HCT116 (cell line): ENCODE results near the gene TAOK3. TPM values are rescaled to one million over a fixed set of nuclear protein-coding genes. Genes with fewer than 3 reads are reported as not detected.

ENCODE experiments used
- ATAC-seq: fragments of 200-7000 bp; cut with Tn5 transposase; 2 replicates; pipeline ENCODE4 v1.9.1; 2020; ENCODE audit warnings: mild to moderate bottlenecking, moderate library complexity
- BruUV-seq: library from RNA; stranded (reverse); fragments of 400-500 nt; replicated peaks from 2 replicates; lab custom pipeline; 2021; lab: Mats Ljungman, UMichigan
- CTCF ChIA-PET: fragments of 300-600 bp; sonication (Branson Sonifier 250); formaldehyde crosslinking; loops from one replicate; lab custom pipeline; 2021; ENCODE audit warnings: antibody characterized with exemption; lab: Charles Lee
- POLR2A ChIA-PET: fragments of 300-600, 350-600 bp; sonication (Branson Sonifier 250); formaldehyde crosslinking; loops from one replicate; lab custom pipeline; 2021; ENCODE audit warnings: antibody characterized with exemption; lab: Charles Lee
- RAD21 ChIA-PET, 2 experiments: fragments of 300-600 bp; sonication (Branson Sonifier 250); formaldehyde crosslinking; loops; one replicate each; lab custom pipeline; 2023; ENCODE audit warnings: low total read pairs in 2 of 2; ENCODE audit not compliant: uncharacterized antibody in 2 of 2, unreplicated experiment in 2 of 2, low non-redundant PET in 1 of 2; lab: Charles Lee
- DNase-seq: peaks from one replicate; pipeline ENCODE4 v3.0.0-alpha.2; 2010; ENCODE audit warnings: low read depth, low spot score
- H2AFZ ChIP-seq: fragments of 200-600 bp; shearing (Covaris generic), sonication (generic); 2 replicates; pipeline ENCODE4 v1.6.1; 2017; ENCODE audit warnings: low read depth, mixed run types, mixed read lengths, antibody characterized with exemption, low read length; ENCODE audit not compliant: poor library complexity, severe bottlenecking
- H3K27ac ChIP-seq: 2 replicates; pipeline ENCODE4 v1.5.1; 2012; ENCODE audit warnings: low read depth, low read length
- H3K27me3 ChIP-seq: fragments of 200-600 bp; sonication (generic); 2 replicates; pipeline ENCODE4 v1.6.1; 2016; ENCODE audit warnings: mixed run types, low read length, mixed read lengths; ENCODE audit not compliant: insufficient read depth
- H3K36me3 ChIP-seq, 2 experiments: fragments of 200-500 bp in 1 of 2; fragments of 200-600 bp in 1 of 2; sonication (Bioruptor generic) in 1 of 2; sonication (generic) in 1 of 2; 2 replicates each; pipeline versions ENCODE4 v1.5.1 to v1.6.1; 2014 to 2016; ENCODE audit warnings: low read length in 2 of 2, inconsistent platforms in 1 of 2, mixed read lengths in 1 of 2, mixed run types in 1 of 2; ENCODE audit not compliant: insufficient read depth in 2 of 2, control insufficient read depth in 1 of 2
- H3K4me1 ChIP-seq, 2 experiments: fragments of 200-600 bp in 1 of 2; sonication (generic) in 1 of 2; 2 replicates each; pipeline versions ENCODE4 v1.5.1 to v1.6.1; 2012 to 2017; ENCODE audit warnings: low read length in 2 of 2, inconsistent platforms in 1 of 2, mild to moderate bottlenecking in 1 of 2, mixed read lengths in 1 of 2, mixed run types in 1 of 2, moderate library complexity in 1 of 2; ENCODE audit not compliant: insufficient read depth in 2 of 2, control insufficient read depth in 1 of 2
- H3K4me2 ChIP-seq: fragments of 200-600 bp; sonication (generic); 2 replicates; pipeline ENCODE4 v1.6.1; 2017; ENCODE audit warnings: mixed run types, low read length, mixed read lengths
- H3K4me3 ChIP-seq, 2 experiments: fragments of 200-600 bp in 1 of 2; sonication (generic) in 1 of 2; replicated peaks in 1 of 2; 2 replicates each; pipeline ENCODE4 v1.5.1; 2011 to 2016; ENCODE audit warnings: low read length in 2 of 2, control low read depth in 1 of 2, low read depth in 1 of 2, mild to moderate bottlenecking in 1 of 2, mixed read lengths in 1 of 2, mixed run types in 1 of 2
- H3K79me2 ChIP-seq: fragments of 200-600 bp; sonication (generic); 2 replicates; pipeline ENCODE4 v1.6.1; 2017; ENCODE audit warnings: mild to moderate bottlenecking, mixed run types, low read length, moderate library complexity, mixed read lengths; ENCODE audit not compliant: insufficient read depth
- H3K9ac ChIP-seq: fragments of 200-600 bp; sonication (generic); 2 replicates; pipeline ENCODE4 v1.6.1; 2016; ENCODE audit warnings: low read length, mixed read lengths
- H3K9me2 ChIP-seq: fragments of 200-600 bp; sonication (generic), shearing (Covaris generic); 2 replicates; pipeline ENCODE4 v1.6.1; 2017; ENCODE audit warnings: mixed run types, mild to moderate bottlenecking, moderate library complexity; ENCODE audit not compliant: insufficient read depth
- H3K9me3 ChIP-seq, 2 experiments: fragments of 200-500 bp in 1 of 2; fragments of 200-600 bp in 1 of 2; sonication (Bioruptor generic) in 1 of 2; sonication (generic) in 1 of 2; 2 replicates each; pipeline ENCODE4 v1.6.1; 2014 to 2017; ENCODE audit warnings: low read length in 2 of 2, mixed read lengths in 2 of 2, inconsistent platforms in 1 of 2, low read depth in 1 of 2, mild to moderate bottlenecking in 1 of 2, mixed run types in 1 of 2, moderate library complexity in 1 of 2; ENCODE audit not compliant: control insufficient read depth in 1 of 2, insufficient read depth in 1 of 2
- H4K20me1 ChIP-seq: fragments of 200-600 bp; sonication (generic), shearing (Covaris generic); 2 replicates; pipeline ENCODE4 v1.6.1; 2017; ENCODE audit warnings: mixed run types, mild to moderate bottlenecking, moderate library complexity; ENCODE audit not compliant: insufficient read depth
- CBX3 ChIP-seq: IDR thresholded peaks from 2 replicates; pipeline ENCODE4 v1.6.1; 2012; ENCODE audit warnings: low read depth
- CEBPB ChIP-seq: IDR thresholded peaks from 2 replicates; pipeline ENCODE4 v1.6.1; 2012; ENCODE audit warnings: low read depth
- EGR1 ChIP-seq: IDR thresholded peaks from 2 replicates; pipeline ENCODE4 v1.6.1; 2012; ENCODE audit warnings: low read depth
- ELF1 ChIP-seq: IDR thresholded peaks from 2 replicates; pipeline ENCODE4 v1.6.1; 2012; ENCODE audit warnings: low read depth, borderline replicate concordance
- EZH2 ChIP-seq: fragments of 200-600 bp; sonication (generic); IDR thresholded peaks from 2 replicates; pipeline ENCODE4 v1.6.1; 2017; ENCODE audit warnings: antibody characterized with exemption, mixed run types
- EZH2phosphoT487 ChIP-seq: fragments of 200-600 bp; IDR thresholded peaks from 2 replicates; pipeline ENCODE4 v1.6.1; 2018; ENCODE audit warnings: antibody characterized with exemption, borderline replicate concordance
- JUND ChIP-seq: IDR thresholded peaks from 2 replicates; pipeline ENCODE4 v1.6.1; 2012
- MAX ChIP-seq: IDR thresholded peaks from 2 replicates; pipeline ENCODE4 v1.6.1; 2012
- POLR2AphosphoS5 ChIP-seq: IDR thresholded peaks from 2 replicates; pipeline ENCODE4 v1.6.1; 2011; ENCODE audit warnings: mild to moderate bottlenecking, low read depth, low read length, moderate library complexity
- RAD21 ChIP-seq: IDR thresholded peaks from 2 replicates; pipeline ENCODE4 v1.6.1; 2012; ENCODE audit warnings: low read depth, mild to moderate bottlenecking
- SIN3A ChIP-seq: IDR thresholded peaks from 2 replicates; pipeline ENCODE4 v1.6.1; 2012; ENCODE audit warnings: low read depth
- SP1 ChIP-seq: IDR thresholded peaks from 2 replicates; pipeline ENCODE4 v1.6.1; 2012; ENCODE audit warnings: low read depth
- SRF ChIP-seq: IDR thresholded peaks from 2 replicates; pipeline ENCODE4 v1.6.1; 2012; ENCODE audit warnings: low read depth
- TCF7L2 ChIP-seq: IDR thresholded peaks from 2 replicates; pipeline ENCODE4 v1.7.0; 2011; ENCODE audit warnings: borderline replicate concordance, inconsistent platforms; ENCODE audit not compliant: insufficient read depth, insufficient read length; ENCODE audit errors: extremely low read depth
- YY1 ChIP-seq: IDR thresholded peaks from 2 replicates; pipeline ENCODE4 v1.6.1; 2011; ENCODE audit warnings: low read length, low read depth, moderate library complexity, mild to moderate bottlenecking; ENCODE audit not compliant: insufficient replicate concordance; ENCODE audit errors: extremely low read depth
- ZFX ChIP-seq: fragments of 450-650 bp; IDR thresholded peaks from 2 replicates; pipeline ENCODE4 v1.6.1; 2017
- ZNF274 ChIP-seq: fragments of 200-500 bp; sonication (Bioruptor generic); IDR thresholded peaks from 2 replicates; pipeline ENCODE4 v1.6.1; 2014; ENCODE audit warnings: mild to moderate bottlenecking, low read depth, low read length, inconsistent platforms
- intact Hi-C: fragments of 100-400 bp; cut with micrococcal nuclease; formaldehyde crosslinking; loops from 2 replicates; pipeline ENCODE4 v1.10.0; 2022
- total RNA-seq: library from RNA; stranded (reverse); gene quantifications from one replicate; pipeline ENCODE4 v1.2.1, GENCODE V29; 2021; ENCODE audit not compliant: unreplicated experiment
- TF ChIP-seq, protein P1 (sequence below), 3 experiments: fragments of 200-600 bp in 1 of 3; sonication (generic) in 1 of 3; IDR thresholded peaks in 2 of 3; conservative IDR thresholded peaks in 1 of 3; 2 replicates each; pipeline ENCODE4 v1.5.1; 2012 to 2017; ENCODE audit warnings: low read depth in 2 of 3, low read length in 2 of 3, antibody characterized with exemption in 1 of 3, borderline replicate concordance in 1 of 3, control low read depth in 1 of 3, mild to moderate bottlenecking in 1 of 3, mixed read lengths in 1 of 3, mixed run types in 1 of 3, moderate library complexity in 1 of 3; ENCODE audit not compliant: insufficient read depth in 1 of 3
- TF ChIP-seq, protein P2 (sequence below): IDR thresholded peaks from 2 replicates; pipeline ENCODE4 v1.6.1; 2011; ENCODE audit warnings: mild to moderate bottlenecking, low read length, moderate library complexity; ENCODE audit not compliant: insufficient replicate concordance; ENCODE audit errors: extremely low read depth

The TAOK3 gene
- total RNA-seq, 1 experiment from 2014 or later, result 10.5 TPM

GRCh38 chr12:118326991-118327390, 45.7 kb downstream of the TAOK3 start:
- Histone ChIP-seq H3K9ac (no peak overlapping the region), H3K4me1 (peaks cover 0 to 4% of the 10 kb centered on the region in 2 experiments; a peak in 2 of 4 replicates), H3K36me3 (no peaks in the 10 kb centered on the region), H3K9me2 (no peaks in the 10 kb centered on the region), H3K4me3 (no peak overlapping the region), H3K27me3 (no peaks in the 10 kb centered on the region), H3K79me2 (no peaks in the 10 kb centered on the region), H4K20me1 (no peaks in the 10 kb centered on the region), H3K9me3 (no peaks in the 10 kb centered on the region), H2AFZ (no peak overlapping the region), H3K27ac (no peak overlapping the region), H3K4me2 (no peak overlapping the region)
- ChIA-PET CTCF (no interaction called here), POLR2A (no interaction called here), RAD21 (no interaction called here)
- ATAC-seq (no peak), DNase-seq (no peak)
- intact Hi-C loops, result no loop called here
- BruUV-seq, result no TSS peak
- TF ChIP-seq EGR1, result no peak
- TF ChIP-seq CBX3, result no peak
- no peak for TF ChIP-seq RAD21
- no peak for TF ChIP-seq EZH2
- TF ChIP-seq SIN3A, result no peak
- no peak for TF ChIP-seq JUND
- TF ChIP-seq MAX, result no peak
- no peak for TF ChIP-seq SP1
- TF ChIP-seq, protein P1, sequence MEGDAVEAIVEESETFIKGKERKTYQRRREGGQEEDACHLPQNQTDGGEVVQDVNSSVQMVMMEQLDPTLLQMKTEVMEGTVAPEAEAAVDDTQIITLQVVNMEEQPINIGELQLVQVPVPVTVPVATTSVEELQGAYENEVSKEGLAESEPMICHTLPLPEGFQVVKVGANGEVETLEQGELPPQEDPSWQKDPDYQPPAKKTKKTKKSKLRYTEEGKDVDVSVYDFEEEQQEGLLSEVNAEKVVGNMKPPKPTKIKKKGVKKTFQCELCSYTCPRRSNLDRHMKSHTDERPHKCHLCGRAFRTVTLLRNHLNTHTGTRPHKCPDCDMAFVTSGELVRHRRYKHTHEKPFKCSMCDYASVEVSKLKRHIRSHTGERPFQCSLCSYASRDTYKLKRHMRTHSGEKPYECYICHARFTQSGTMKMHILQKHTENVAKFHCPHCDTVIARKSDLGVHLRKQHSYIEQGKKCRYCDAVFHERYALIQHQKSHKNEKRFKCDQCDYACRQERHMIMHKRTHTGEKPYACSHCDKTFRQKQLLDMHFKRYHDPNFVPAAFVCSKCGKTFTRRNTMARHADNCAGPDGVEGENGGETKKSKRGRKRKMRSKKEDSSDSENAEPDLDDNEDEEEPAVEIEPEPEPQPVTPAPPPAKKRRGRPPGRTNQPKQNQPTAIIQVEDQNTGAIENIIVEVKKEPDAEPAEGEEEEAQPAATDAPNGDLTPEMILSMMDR (IDR thresholded peaks at IDR 0.05 in 2 of 3, conservative IDR thresholded peaks at IDR 0.05 in 1 of 3; ENCODE audit: borderline replicate concordance in 1 of 3, insufficient read depth in 1 of 3, low read depth in 2 of 3, low read length in 2 of 3), result no peak
- no peak for TF ChIP-seq CEBPB
- TF ChIP-seq ELF1, result no peak
- TF ChIP-seq EZH2phosphoT487, result no peak
- no peak for TF ChIP-seq ZFX
- no peak for TF ChIP-seq POLR2AphosphoS5
- no peak for TF ChIP-seq YY1
- no peak for TF ChIP-seq ZNF274
- TF ChIP-seq SRF, result no peak
- TF ChIP-seq, protein P2, sequence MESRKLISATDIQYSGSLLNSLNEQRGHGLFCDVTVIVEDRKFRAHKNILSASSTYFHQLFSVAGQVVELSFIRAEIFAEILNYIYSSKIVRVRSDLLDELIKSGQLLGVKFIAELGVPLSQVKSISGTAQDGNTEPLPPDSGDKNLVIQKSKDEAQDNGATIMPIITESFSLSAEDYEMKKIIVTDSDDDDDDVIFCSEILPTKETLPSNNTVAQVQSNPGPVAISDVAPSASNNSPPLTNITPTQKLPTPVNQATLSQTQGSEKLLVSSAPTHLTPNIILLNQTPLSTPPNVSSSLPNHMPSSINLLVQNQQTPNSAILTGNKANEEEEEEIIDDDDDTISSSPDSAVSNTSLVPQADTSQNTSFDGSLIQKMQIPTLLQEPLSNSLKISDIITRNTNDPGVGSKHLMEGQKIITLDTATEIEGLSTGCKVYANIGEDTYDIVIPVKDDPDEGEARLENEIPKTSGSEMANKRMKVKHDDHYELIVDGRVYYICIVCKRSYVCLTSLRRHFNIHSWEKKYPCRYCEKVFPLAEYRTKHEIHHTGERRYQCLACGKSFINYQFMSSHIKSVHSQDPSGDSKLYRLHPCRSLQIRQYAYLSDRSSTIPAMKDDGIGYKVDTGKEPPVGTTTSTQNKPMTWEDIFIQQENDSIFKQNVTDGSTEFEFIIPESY, result no peak
- no peak for TF ChIP-seq TCF7L2
